HCT116 (cell line): Measurements from ENCODE around the gene GPR26. TPM values are rescaled to one million over a fixed set of nuclear protein-coding genes. Genes with fewer than 3 reads are reported as not detected.

Experiments used
- ATAC-seq: fragments of 200-7000 bp; cut with Tn5 transposase; 2 replicates; pipeline ENCODE4 v1.9.1; 2020; ENCODE audit warnings: mild to moderate bottlenecking, moderate library complexity
- BruUV-seq: library from RNA; stranded (reverse); fragments of 400-500 nt; replicated peaks from 2 replicates; lab custom pipeline; 2021; lab: Mats Ljungman, UMichigan
- CTCF ChIA-PET: fragments of 300-600 bp; sonication (Branson Sonifier 250); formaldehyde crosslinking; loops from one replicate; lab custom pipeline; 2021; ENCODE audit warnings: antibody characterized with exemption; lab: Charles Lee
- POLR2A ChIA-PET: fragments of 300-600, 350-600 bp; sonication (Branson Sonifier 250); formaldehyde crosslinking; loops from one replicate; lab custom pipeline; 2021; ENCODE audit warnings: antibody characterized with exemption; lab: Charles Lee
- RAD21 ChIA-PET, 2 experiments: fragments of 300-600 bp; sonication (Branson Sonifier 250); formaldehyde crosslinking; loops; one replicate each; lab custom pipeline; 2023; ENCODE audit warnings: low total read pairs in 2 of 2; ENCODE audit not compliant: uncharacterized antibody in 2 of 2, unreplicated experiment in 2 of 2, low non-redundant PET in 1 of 2; lab: Charles Lee
- DNase-seq: peaks from one replicate; pipeline ENCODE4 v3.0.0-alpha.2; 2010; ENCODE audit warnings: low read depth, low spot score
- H2AFZ ChIP-seq: fragments of 200-600 bp; shearing (Covaris generic), sonication (generic); 2 replicates; pipeline ENCODE4 v1.6.1; 2017; ENCODE audit warnings: low read depth, mixed run types, mixed read lengths, antibody characterized with exemption, low read length; ENCODE audit not compliant: poor library complexity, severe bottlenecking
- H3K27ac ChIP-seq: 2 replicates; pipeline ENCODE4 v1.5.1; 2012; ENCODE audit warnings: low read depth, low read length
- H3K27me3 ChIP-seq: fragments of 200-600 bp; sonication (generic); 2 replicates; pipeline ENCODE4 v1.6.1; 2016; ENCODE audit warnings: mixed run types, low read length, mixed read lengths; ENCODE audit not compliant: insufficient read depth
- H3K36me3 ChIP-seq, 2 experiments: fragments of 200-500 bp in 1 of 2; fragments of 200-600 bp in 1 of 2; sonication (Bioruptor generic) in 1 of 2; sonication (generic) in 1 of 2; 2 replicates each; pipeline versions ENCODE4 v1.5.1 to v1.6.1; 2014 to 2016; ENCODE audit warnings: low read length in 2 of 2, inconsistent platforms in 1 of 2, mixed read lengths in 1 of 2, mixed run types in 1 of 2; ENCODE audit not compliant: insufficient read depth in 2 of 2, control insufficient read depth in 1 of 2
- H3K4me1 ChIP-seq, 2 experiments: fragments of 200-600 bp in 1 of 2; sonication (generic) in 1 of 2; 2 replicates each; pipeline versions ENCODE4 v1.5.1 to v1.6.1; 2012 to 2017; ENCODE audit warnings: low read length in 2 of 2, inconsistent platforms in 1 of 2, mild to moderate bottlenecking in 1 of 2, mixed read lengths in 1 of 2, mixed run types in 1 of 2, moderate library complexity in 1 of 2; ENCODE audit not compliant: insufficient read depth in 2 of 2, control insufficient read depth in 1 of 2
- H3K4me2 ChIP-seq: fragments of 200-600 bp; sonication (generic); 2 replicates; pipeline ENCODE4 v1.6.1; 2017; ENCODE audit warnings: mixed run types, low read length, mixed read lengths
- H3K4me3 ChIP-seq, 2 experiments: fragments of 200-600 bp in 1 of 2; sonication (generic) in 1 of 2; replicated peaks in 1 of 2; 2 replicates each; pipeline ENCODE4 v1.5.1; 2011 to 2016; ENCODE audit warnings: low read length in 2 of 2, control low read depth in 1 of 2, low read depth in 1 of 2, mild to moderate bottlenecking in 1 of 2, mixed read lengths in 1 of 2, mixed run types in 1 of 2
- H3K79me2 ChIP-seq: fragments of 200-600 bp; sonication (generic); 2 replicates; pipeline ENCODE4 v1.6.1; 2017; ENCODE audit warnings: mild to moderate bottlenecking, mixed run types, low read length, moderate library complexity, mixed read lengths; ENCODE audit not compliant: insufficient read depth
- H3K9ac ChIP-seq: fragments of 200-600 bp; sonication (generic); 2 replicates; pipeline ENCODE4 v1.6.1; 2016; ENCODE audit warnings: low read length, mixed read lengths
- H3K9me2 ChIP-seq: fragments of 200-600 bp; sonication (generic), shearing (Covaris generic); 2 replicates; pipeline ENCODE4 v1.6.1; 2017; ENCODE audit warnings: mixed run types, mild to moderate bottlenecking, moderate library complexity; ENCODE audit not compliant: insufficient read depth
- H3K9me3 ChIP-seq, 2 experiments: fragments of 200-500 bp in 1 of 2; fragments of 200-600 bp in 1 of 2; sonication (Bioruptor generic) in 1 of 2; sonication (generic) in 1 of 2; 2 replicates each; pipeline ENCODE4 v1.6.1; 2014 to 2017; ENCODE audit warnings: low read length in 2 of 2, mixed read lengths in 2 of 2, inconsistent platforms in 1 of 2, low read depth in 1 of 2, mild to moderate bottlenecking in 1 of 2, mixed run types in 1 of 2, moderate library complexity in 1 of 2; ENCODE audit not compliant: control insufficient read depth in 1 of 2, insufficient read depth in 1 of 2
- H4K20me1 ChIP-seq: fragments of 200-600 bp; sonication (generic), shearing (Covaris generic); 2 replicates; pipeline ENCODE4 v1.6.1; 2017; ENCODE audit warnings: mixed run types, mild to moderate bottlenecking, moderate library complexity; ENCODE audit not compliant: insufficient read depth
- MAX ChIP-seq: IDR thresholded peaks from 2 replicates; pipeline ENCODE4 v1.6.1; 2012
- POLR2A ChIP-seq: IDR thresholded peaks from 2 replicates; pipeline ENCODE4 v1.7.0; 2011; ENCODE audit warnings: borderline replicate concordance; ENCODE audit not compliant: insufficient read depth, insufficient read length; ENCODE audit errors: extremely low read depth
- POLR2AphosphoS5 ChIP-seq: IDR thresholded peaks from 2 replicates; pipeline ENCODE4 v1.6.1; 2011; ENCODE audit warnings: mild to moderate bottlenecking, low read depth, low read length, moderate library complexity
- REST ChIP-seq: IDR thresholded peaks from 2 replicates; pipeline ENCODE4 v1.6.1; 2012; ENCODE audit warnings: low read depth
- SIN3A ChIP-seq: IDR thresholded peaks from 2 replicates; pipeline ENCODE4 v1.6.1; 2012; ENCODE audit warnings: low read depth
- SP1 ChIP-seq: IDR thresholded peaks from 2 replicates; pipeline ENCODE4 v1.6.1; 2012; ENCODE audit warnings: low read depth
- ZBTB33 ChIP-seq: IDR thresholded peaks from 2 replicates; pipeline ENCODE4 v1.6.1; 2011; ENCODE audit warnings: mild to moderate bottlenecking, low read length, moderate library complexity; ENCODE audit not compliant: insufficient replicate concordance; ENCODE audit errors: extremely low read depth
- ZFX ChIP-seq: fragments of 450-650 bp; IDR thresholded peaks from 2 replicates; pipeline ENCODE4 v1.6.1; 2017
- ZNF274 ChIP-seq: fragments of 200-500 bp; sonication (Bioruptor generic); IDR thresholded peaks from 2 replicates; pipeline ENCODE4 v1.6.1; 2014; ENCODE audit warnings: mild to moderate bottlenecking, low read depth, low read length, inconsistent platforms
- intact Hi-C: fragments of 100-400 bp; cut with micrococcal nuclease; formaldehyde crosslinking; loops from 2 replicates; pipeline ENCODE4 v1.10.0; 2022
- total RNA-seq: library from RNA; stranded (reverse); gene quantifications from one replicate; pipeline ENCODE4 v1.2.1, GENCODE V29; 2021; ENCODE audit not compliant: unreplicated experiment

GPR26 gene
- total RNA-seq, 1 experiment from 2014 or later: not detected

GRCh38 chr10:123649676-123650075, 16.5 kb upstream of the GPR26 start:
- CTCF ChIA-PET: no interaction called here
- RAD21 ChIA-PET: no interaction called here
- Histone ChIP-seq H3K27me3 (peaks cover 72% of the 10 kb centered on the region), H3K4me1 (no peaks in the 10 kb centered on the region), H3K4me2 (no peak overlapping the region), H3K4me3 (no peak overlapping the region), H3K9me2 (no peaks in the 10 kb centered on the region), H2AFZ (no peak overlapping the region), H3K9me3 (no peaks in the 10 kb centered on the region), H3K79me2 (no peaks in the 10 kb centered on the region), H3K9ac (no peak overlapping the region), H3K27ac (no peak overlapping the region), H3K36me3 (no peaks in the 10 kb centered on the region), H4K20me1 (no peaks in the 10 kb centered on the region)
- POLR2A ChIA-PET: no interaction called here
- BruUV-seq: no TSS peak
- DNase-seq (no peak), ATAC-seq (no peak)
- intact Hi-C loops: loop anchor here (10.0 kb wide), 1 partner anchor 315 kb away; no protein-coding TSS in a partner anchor
- TF ChIP-seq SP1 (no peak), POLR2A (no peak), REST (no peak), ZFX (no peak), POLR2AphosphoS5 (no peak), ZBTB33 (no peak), SIN3A (no peak), MAX (no peak), ZNF274 (no peak)
